Measurements from ENCODE around the gene NANOS1. TPM values are rescaled to one million over a fixed set of nuclear protein-coding genes. Genes with fewer than 3 reads are reported as not detected.

Gene NANOS1
- total and polyA plus RNA-seq, 9 of the 15 experiments (the other 6 are each of a cell fraction or from before 2014, with no cell fraction given) = 0.14 to 1.6 (median 0.83) TPM; not detected in 1

GRCh38 chr10:119079599-119080520 lies 50.3 kb downstream of the NANOS1 start (continued):
- TF ChIP-seq MGA (IDR thresholded peaks at IDR 0.05) (no peak), E4F1 (CRISPR knock-in tag; IDR thresholded peaks at IDR 0.05; ENCODE audit: borderline replicate concordance) (no peak), GATAD2B (IDR thresholded peaks at IDR 0.05; ENCODE audit: borderline replicate concordance) (no peak), GTF2F1 (IDR thresholded peaks at IDR 0.05; ENCODE audit: low read depth, low read length) (no peak), JUN (IDR thresholded peaks at IDR 0.05; ENCODE audit: borderline replicate concordance, low read depth, low read length) (no peak), JUN (CRISPR knock-in tag; IDR thresholded peaks at IDR 0.05; ENCODE audit: borderline replicate concordance) (peak; percentile 49; the same call in 1 of the 2 replicates), ZSCAN32 (CRISPR knock-in tag; IDR thresholded peaks at IDR 0.05) (no peak), ELK1 (CRISPR knock-in tag; IDR thresholded peaks at IDR 0.05) (no peak), MCM3 (IDR thresholded peaks at IDR 0.05) (no peak), ZNF212 (CRISPR knock-in tag; IDR thresholded peaks at IDR 0.05) (no peak), ESRRA (IDR thresholded peaks at IDR 0.05; ENCODE audit: borderline replicate concordance, low read depth) (peak; percentile 58)
